Stimulated activated CD8-positive, alpha-beta memory T cell treated with anti-CD3 and anti-CD28 coated beads, Interleukin-15, amount 100 ng/mL, for 48 hours (primary cell): ENCODE results near the gene ACAD8.
A peak's percentile ranks its signal among the peaks of the same experiment; 100 is the strongest.
"Not testable (repeated sequence)": the region's sequence is repeated elsewhere in the genome, so short reads cannot be mapped to it uniquely, and the experiment has no call there.

ENCODE experiments used
- DNase-seq, 2 donors: peaks; one replicate each; pipeline ENCODE4 v3.0.0-alpha.2; 2020; ENCODE audit warnings: low read depth in 2 of 2

Gene ACAD8

GRCh38 chr11:134240592-134240991 lies 12.8 kb upstream of the ACAD8 start:
- DNase-seq, result no peak

- DNase-seq, result no peak
Observed at GRCh38 chr11:134242376-134242775, 11.0 kb upstream of the ACAD8 start.

- no peak for DNase-seq
Observed at GRCh38 chr11:134243913-134244312, 9.5 kb upstream of the ACAD8 start.

GRCh38 chr11:134244593-134244992 lies 8.8 kb upstream of the ACAD8 start:
- no peak for DNase-seq

GRCh38 chr11:134245434-134245833 lies 7.9 kb upstream of the ACAD8 start:
- no peak for DNase-seq

GRCh38 chr11:134246100-134246499 lies 7.3 kb upstream of the ACAD8 start:
- no peak for DNase-seq

- DNase-seq, result no peak
Observed at GRCh38 chr11:134246678-134247077, 6.7 kb upstream of the ACAD8 start.

- peak in 1 of 2 donors; percentile 14 for DNase-seq
Observed at GRCh38 chr11:134248910-134249480, 4.4 kb upstream of the ACAD8 start.

GRCh38 chr11:134250246-134250645 lies 3.1 kb upstream of the ACAD8 start:
- no peak for DNase-seq

GRCh38 chr11:134250675-134251074 lies 2.7 kb upstream of the ACAD8 start:
- DNase-seq, result no peak

- DNase-seq, result no peak
Observed at GRCh38 chr11:134252346-134253187, 801 bp upstream of the ACAD8 start.

GRCh38 chr11:134254433-134255183 lies 1.2 kb downstream of the ACAD8 start:
- no peak for DNase-seq

- DNase-seq, result not testable (repeated sequence)
Observed at GRCh38 chr11:134255184-134255561, 1.8 kb downstream of the ACAD8 start.

- no peak for DNase-seq
Observed at GRCh38 chr11:134257101-134257500, 3.7 kb downstream of the ACAD8 start.

- DNase-seq, result no peak
Observed at GRCh38 chr11:134258577-134258976, 5.2 kb downstream of the ACAD8 start.

- DNase-seq, result no peak
Observed at GRCh38 chr11:134260503-134260902, 7.1 kb downstream of the ACAD8 start.

- no peak for DNase-seq
Observed at GRCh38 chr11:134260983-134261382, 7.6 kb downstream of the ACAD8 start.

- no peak for DNase-seq
Observed at GRCh38 chr11:134261626-134262488, 8.5 kb downstream of the ACAD8 start.

- DNase-seq, result no peak
Observed at GRCh38 chr11:134264966-134265764, 11.8 kb downstream of the ACAD8 start.

- no peak for DNase-seq
Observed at GRCh38 chr11:134266440-134266839, 13.1 kb downstream of the ACAD8 start.

- DNase-seq, result no peak
Observed at GRCh38 chr11:134266841-134267251, 13.5 kb downstream of the ACAD8 start.
